ENCODE data around the gene MBD5. TPM values are rescaled to one million over a fixed set of nuclear protein-coding genes. Genes with fewer than 3 reads are reported as not detected.

MBD5 gene
- total RNA-seq, 1 experiment from 2014 or later, result 8.5 TPM

GRCh38 chr2:148317598-148317997 is 296.7 kb downstream of the MBD5 start:
- no TSS peak for BruUV-seq (replicated peaks)
- no peak for TF ChIP-seq EZH2phosphoT487 (IDR thresholded peaks at IDR 0.05; ENCODE audit: borderline replicate concordance, low read length)
- TF ChIP-seq EZH2 (IDR thresholded peaks at IDR 0.05; ENCODE audit: low read length, unreplicated experiment), result no peak
- no peak for TF ChIP-seq CTCF (conservative IDR thresholded peaks at IDR 0.05; ENCODE audit: low read depth, low read length)
- CTCF ChIA-PET, result no interaction called here

GRCh38 chr2:148338541-148338940 is 317.6 kb downstream of the MBD5 start:
- H4K20me1 ChIP-seq (ENCODE audit: low read length), result no peaks in the 10 kb centered on the region
- no peaks in the 10 kb centered on the region for H3F3A ChIP-seq (ENCODE audit: low read length, unreplicated experiment)
- POLR2A ChIA-PET (ENCODE audit: unreplicated experiment), result no interaction called here
- H3K27me3 ChIP-seq (ENCODE audit: low read length), result no peaks in the 10 kb centered on the region
- peak overlapping the region; percentile 41 for H3K4me2 ChIP-seq (ENCODE audit: low read length)
- H3K4me1 ChIP-seq (ENCODE audit: insufficient read depth, low read length), result peaks cover 12% of the 10 kb centered on the region
- intact Hi-C loops (cut with micrococcal nuclease), result no loop called here
- H3K79me2 ChIP-seq (ENCODE audit: low read length), result no peaks in the 10 kb centered on the region
- peak overlapping the region; percentile 25 for H3K27ac ChIP-seq (ENCODE audit: low read length)
- no peak overlapping the region for H3K9ac ChIP-seq (ENCODE audit: low read length)
- DNase-seq (peak; percentile 79), ATAC-seq (peak; percentile 100)
- BruUV-seq (replicated peaks), result no TSS peak
- H3K9me3 ChIP-seq (ENCODE audit: low read length), result no peaks in the 10 kb centered on the region
- no peaks in the 10 kb centered on the region for H3K36me3 ChIP-seq (ENCODE audit: low read depth, low read length)
- no peaks in the 10 kb centered on the region for H3K9me2 ChIP-seq (replicated peaks; ENCODE audit: low read length)
- no peak overlapping the region for H3K4me3 ChIP-seq (ENCODE audit: low read length)
- H2AFZ ChIP-seq (ENCODE audit: low read length), result no peak overlapping the region
- CTCF ChIA-PET, result no interaction called here
- no peak for TF ChIP-seq EZH2phosphoT487 (IDR thresholded peaks at IDR 0.05; ENCODE audit: borderline replicate concordance, low read length)
- TF ChIP-seq CTCF (conservative IDR thresholded peaks at IDR 0.05; ENCODE audit: low read depth, low read length), result no peak
- no peak for TF ChIP-seq EZH2 (IDR thresholded peaks at IDR 0.05; ENCODE audit: low read length, unreplicated experiment)

More at GRCh38 chr2:148317598-148317997, 296.7 kb downstream of the MBD5 start:
- Histone ChIP-seq H3K79me2 (ENCODE audit: low read length) (no peaks in the 10 kb centered on the region), H3K36me3 (ENCODE audit: low read depth, low read length) (no peaks in the 10 kb centered on the region), H3K27me3 (ENCODE audit: low read length) (no peaks in the 10 kb centered on the region), H3K4me1 (ENCODE audit: insufficient read depth, low read length) (no peaks in the 10 kb centered on the region), H3K9me3 (ENCODE audit: low read length) (no peaks in the 10 kb centered on the region), H3K4me2 (ENCODE audit: low read length) (no peak overlapping the region), H3K27ac (ENCODE audit: low read length) (no peak overlapping the region), H3K9me2 (replicated peaks; ENCODE audit: low read length) (no peaks in the 10 kb centered on the region), H3K9ac (ENCODE audit: low read length) (no peak overlapping the region), H3K4me3 (ENCODE audit: low read length) (no peak overlapping the region), H4K20me1 (ENCODE audit: low read length) (no peaks in the 10 kb centered on the region), H2AFZ (ENCODE audit: low read length) (no peak overlapping the region), H3F3A (ENCODE audit: low read length, unreplicated experiment) (no peaks in the 10 kb centered on the region)
- ATAC-seq (no peak), DNase-seq (no peak)
- POLR2A ChIA-PET (ENCODE audit: unreplicated experiment), result no interaction called here
- intact Hi-C loops (cut with micrococcal nuclease), result no loop called here

- H3K27ac ChIP-seq (ENCODE audit: low read length), result no peak overlapping the region
- no peak for ATAC-seq
- no peak overlapping the region for H3K4me3 ChIP-seq (ENCODE audit: low read length)
- no peaks in the 10 kb centered on the region for H3F3A ChIP-seq (ENCODE audit: low read length, unreplicated experiment)
- ChIA-PET CTCF (no interaction called here), POLR2A (ENCODE audit: unreplicated experiment) (no interaction called here)
- no peaks in the 10 kb centered on the region for H3K79me2 ChIP-seq (ENCODE audit: low read length)
- no peaks in the 10 kb centered on the region for H3K27me3 ChIP-seq (ENCODE audit: low read length)
- no peaks in the 10 kb centered on the region for H3K36me3 ChIP-seq (ENCODE audit: low read depth, low read length)
- H3K4me1 ChIP-seq (ENCODE audit: insufficient read depth, low read length), result peaks cover 12% of the 10 kb centered on the region
- H2AFZ ChIP-seq (ENCODE audit: low read length), result no peak overlapping the region
- H3K9me2 ChIP-seq (replicated peaks; ENCODE audit: low read length), result no peaks in the 10 kb centered on the region
- no TSS peak for BruUV-seq (replicated peaks)
- no peaks in the 10 kb centered on the region for H4K20me1 ChIP-seq (ENCODE audit: low read length)
- no peak for DNase-seq
- intact Hi-C loops (cut with micrococcal nuclease), result no loop called here
- no peak overlapping the region for H3K4me2 ChIP-seq (ENCODE audit: low read length)
- TF ChIP-seq CTCF (conservative IDR thresholded peaks at IDR 0.05; ENCODE audit: low read depth, low read length) (no peak), EZH2 (IDR thresholded peaks at IDR 0.05; ENCODE audit: low read length, unreplicated experiment) (no peak), EZH2phosphoT487 (IDR thresholded peaks at IDR 0.05; ENCODE audit: borderline replicate concordance, low read length) (no peak)
- no peak overlapping the region for H3K9ac ChIP-seq (ENCODE audit: low read length)
- no peaks in the 10 kb centered on the region for H3K9me3 ChIP-seq (ENCODE audit: low read length)
These were observed 321.2 kb downstream of the MBD5 start for GRCh38 chr2:148342086-148342485.
